GM23338 (cell line): Measurements from ENCODE around the gene CRYBG3. TPM values are rescaled to one million over a fixed set of nuclear protein-coding genes. Genes with fewer than 3 reads are reported as not detected.

Experiments
- ATAC-seq: fragments of 200-7000 bp; cut with Tn5 transposase; 3 replicates; pipeline ENCODE4 v1.9.1; 2020
- DNase-seq: peaks from one replicate; pipeline ENCODE4 v3.0.0-alpha.2; 2015; ENCODE audit warnings: low spot score
- H2AFZ ChIP-seq: fragments of 200-600 bp; sonication (generic); 2 replicates; pipeline ENCODE4 v1.8.0; 2016; ENCODE audit warnings: antibody characterized with exemption, mild to moderate bottlenecking, moderate library complexity
- H3F3A ChIP-seq: fragments of 200-600 bp; sonication (generic); replicated peaks from 2 replicates; pipeline ENCODE4 v1.8.0; 2017; ENCODE audit warnings: antibody characterized with exemption, mixed run types, low read depth
- H3K27ac ChIP-seq: fragments of 200-600 bp; sonication (generic); 2 replicates; pipeline ENCODE4 v1.6.1; 2016; ENCODE audit warnings: low read depth
- H3K27me3 ChIP-seq: fragments of 200-600 bp; sonication (generic); 2 replicates; pipeline ENCODE4 v1.8.0; 2016; ENCODE audit warnings: mild to moderate bottlenecking, mixed run types, moderate library complexity; ENCODE audit not compliant: insufficient read depth
- H3K36me3 ChIP-seq: fragments of 200-600 bp; sonication (generic); 2 replicates; pipeline ENCODE4 v1.8.0; 2016; ENCODE audit warnings: mild to moderate bottlenecking; ENCODE audit not compliant: insufficient read depth
- H3K4me1 ChIP-seq: fragments of 200-600 bp; sonication (generic); 2 replicates; pipeline ENCODE4 v1.8.0; 2016; ENCODE audit warnings: mild to moderate bottlenecking, moderate library complexity; ENCODE audit not compliant: insufficient read depth
- H3K4me2 ChIP-seq: fragments of 200-600 bp; sonication (generic); 2 replicates; pipeline ENCODE4 v1.7.1; 2017; ENCODE audit warnings: mixed run types
- H3K4me3 ChIP-seq: fragments of 200-600 bp; sonication (generic); 2 replicates; pipeline ENCODE4 v1.6.1; 2016; ENCODE audit warnings: mixed run types
- H3K79me2 ChIP-seq: fragments of 200-600 bp; sonication (generic); replicated peaks from 2 replicates; pipeline ENCODE4 v1.8.0; 2017; ENCODE audit warnings: mild to moderate bottlenecking; ENCODE audit not compliant: insufficient read depth
- H3K9me2 ChIP-seq: fragments of 200-600 bp; sonication (generic); 2 replicates; pipeline ENCODE4 v1.8.0; 2017; ENCODE audit not compliant: insufficient read depth
- H4K20me1 ChIP-seq: fragments of 200-600 bp; sonication (generic); replicated peaks from 2 replicates; pipeline ENCODE4 v1.8.0; 2017; ENCODE audit warnings: mild to moderate bottlenecking; ENCODE audit not compliant: insufficient read depth
- H3K27ac Mint-ChIP-seq: 2 replicates; pipeline ENCODE4 v1.8.0; 2020; ENCODE audit warnings: inconsistent platforms, mild to moderate bottlenecking, moderate library complexity, mixed read lengths
- H3K27me3 Mint-ChIP-seq: 3 replicates; pipeline ENCODE4 v1.8.0; 2022; ENCODE audit warnings: low read depth, mild to moderate bottlenecking, moderate library complexity, mixed read lengths, inconsistent platforms; ENCODE audit not compliant: insufficient read depth, poor library complexity
- H3K36me3 Mint-ChIP-seq: 3 replicates; pipeline ENCODE4 v1.8.0; 2021; ENCODE audit warnings: low read depth, mild to moderate bottlenecking, inconsistent platforms, moderate library complexity, mixed read lengths
- H3K4me1 Mint-ChIP-seq: 3 replicates; pipeline ENCODE4 v1.8.0; 2020; ENCODE audit warnings: mild to moderate bottlenecking, inconsistent platforms, mixed read lengths
- H3K4me3 Mint-ChIP-seq: 3 replicates; pipeline ENCODE4 v1.8.0; 2021; ENCODE audit warnings: moderate library complexity, mild to moderate bottlenecking, inconsistent platforms, mixed read lengths
- H3K9me3 Mint-ChIP-seq: 3 replicates; pipeline ENCODE4 v1.8.0; 2020; ENCODE audit warnings: moderate library complexity, mild to moderate bottlenecking, inconsistent platforms, mixed read lengths
- CTCF ChIP-seq, 2 experiments: fragments of 200-600 bp in 1 of 2; sonication (generic) in 1 of 2; conservative IDR thresholded peaks; 2 replicates each; pipeline versions ENCODE4 v1.5.1 to v1.6.1; 2016 to 2017; ENCODE audit warnings: antibody characterized with exemption in 2 of 2, low read depth in 2 of 2, mild to moderate bottlenecking in 2 of 2, moderate library complexity in 1 of 2
- EZH2 ChIP-seq: fragments of 200-600 bp; sonication (generic); IDR thresholded peaks from one replicate; pipeline ENCODE4 v1.8.0; 2017; ENCODE audit warnings: antibody characterized with exemption, mild to moderate bottlenecking, low read depth; ENCODE audit not compliant: unreplicated experiment
- JUNB ChIP-seq: IDR thresholded peaks from one replicate; pipeline ENCODE4 v1.6.1; 2016; ENCODE audit warnings: antibody characterized with exemption; ENCODE audit not compliant: unreplicated experiment
- POLR2AphosphoS5 ChIP-seq: IDR thresholded peaks from 2 replicates; pipeline ENCODE4 v1.6.1; 2016; ENCODE audit warnings: antibody characterized with exemption, low read depth
- ZNF331 ChIP-seq: fragments of 250-450 bp; sonication (Bioruptor Pico); IDR thresholded peaks from 2 replicates; pipeline ENCODE4 v1.5.0; 2020; ENCODE audit warnings: low read depth, mild to moderate bottlenecking, moderate library complexity
- ZNF462 ChIP-seq: fragments of 250-450 bp; sonication (Bioruptor Pico); IDR thresholded peaks from 2 replicates; pipeline ENCODE4 v1.5.0; 2020; ENCODE audit warnings: mild to moderate bottlenecking, moderate library complexity
- polyA plus RNA-seq: library from polyadenylated mRNA; unstranded; fragments of >200 nt; fragmentation: Nextera tagmentation; extraction: Ambion mirVana; gene quantifications from 2 replicates; pipeline ENCODE4 v1.2.1, GENCODE V29; 2016
- total RNA-seq: library from RNA; depleted of rRNA; stranded (reverse); fragments of >200 nt; shearing (Covaris generic); gene quantifications from 2 replicates; pipeline ENCODE4 v1.2.3, GENCODE V29; 2014

Gene CRYBG3
- total and polyA plus RNA-seq, 2 experiments from 2014 or later, result 2.3 to 8.9 TPM

- no peak for TF ChIP-seq ZNF462 (CRISPR knock-in tag)
Measured at GRCh38 chr3:97987306-97987705, 165.5 kb downstream of the CRYBG3 start (continued).

- no peak overlapping the region for H3K4me2 ChIP-seq
- H2AFZ ChIP-seq, result no peak overlapping the region
- H3K4me1 ChIP-seq, result peaks cover 20% of the 10 kb centered on the region
- H3K4me3 ChIP-seq, result no peak overlapping the region
- H4K20me1 ChIP-seq, result no peaks in the 10 kb centered on the region
- H3K79me2 ChIP-seq, result no peaks in the 10 kb centered on the region
- H3K4me1 Mint-ChIP-seq, result peaks cover 27% of the 10 kb centered on the region
- H3K27ac ChIP-seq, result no peak overlapping the region
- DNase-seq (no peak), ATAC-seq (no peak)
- no peaks in the 10 kb centered on the region for H3K36me3 Mint-ChIP-seq
- no peak overlapping the region for H3K4me3 Mint-ChIP-seq
- 0 out of 2 replicates have a peak, but pooled peaks cover 3% of the 10 kb centered on the region for H3F3A ChIP-seq
- H3K27ac Mint-ChIP-seq, result no peak overlapping the region
- no peaks in the 10 kb centered on the region for H3K36me3 ChIP-seq
- no peaks in the 10 kb centered on the region for H3K27me3 Mint-ChIP-seq
- H3K27me3 ChIP-seq, result no peaks in the 10 kb centered on the region
- peaks cover 7% of the 10 kb centered on the region; the same call in 1 of the 2 replicates for H3K9me2 ChIP-seq
- no peaks in the 10 kb centered on the region for H3K9me3 Mint-ChIP-seq
- TF ChIP-seq ZNF331 (no peak), ZNF462 (CRISPR knock-in tag) (no peak), POLR2AphosphoS5 (no peak), CTCF (conservative IDR thresholded peaks at IDR 0.05; ENCODE audit: low read depth in 2 of 2) (no peak), JUNB (no peak), EZH2 (no peak)
Measured at GRCh38 chr3:97988784-97989568, 167.2 kb downstream of the CRYBG3 start.
